ENCODE results near the gene FBXL17.

The FBXL17 gene

DNA sequence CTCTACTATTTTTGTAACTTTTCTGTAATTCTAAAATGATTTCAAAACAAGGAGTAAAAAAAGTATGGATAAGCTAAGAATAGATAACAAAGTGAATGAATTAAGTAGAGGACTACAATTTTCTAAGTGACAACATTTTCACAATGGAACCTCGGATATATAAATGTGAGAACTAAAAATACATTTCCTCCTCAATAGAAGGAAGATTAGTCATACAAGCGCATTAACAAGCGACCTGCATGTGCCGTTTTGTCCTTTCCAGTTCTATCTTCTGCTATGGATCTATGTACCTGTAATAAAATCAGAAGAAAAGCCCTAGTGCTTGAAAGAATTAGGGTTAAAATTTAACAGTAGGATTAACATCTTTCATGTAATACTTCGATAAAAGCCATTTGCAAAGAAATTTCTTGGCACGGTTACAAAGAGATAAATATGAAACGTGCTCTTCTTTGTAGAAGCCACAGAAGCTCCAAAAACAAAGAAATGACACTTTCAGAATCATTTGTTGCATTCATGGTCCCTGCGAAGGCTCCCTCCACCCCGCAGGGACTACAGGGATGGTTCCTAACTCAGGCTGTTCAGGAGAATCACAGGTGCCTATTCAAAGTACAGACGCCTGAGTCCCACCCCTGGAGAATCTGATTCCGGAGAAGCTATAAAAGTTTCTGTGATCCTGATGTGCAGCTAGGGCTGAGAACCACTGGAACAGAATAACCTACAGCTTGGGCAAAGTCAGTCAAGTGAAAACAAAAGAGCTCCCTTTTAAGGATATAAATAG, 494.5 kb downstream of the FBXL17 start:
- no peak for DNase-seq

GRCh38 chr5:107885601-107886000, 496.3 kb downstream of the FBXL17 start:
- no peak for DNase-seq

DNA sequence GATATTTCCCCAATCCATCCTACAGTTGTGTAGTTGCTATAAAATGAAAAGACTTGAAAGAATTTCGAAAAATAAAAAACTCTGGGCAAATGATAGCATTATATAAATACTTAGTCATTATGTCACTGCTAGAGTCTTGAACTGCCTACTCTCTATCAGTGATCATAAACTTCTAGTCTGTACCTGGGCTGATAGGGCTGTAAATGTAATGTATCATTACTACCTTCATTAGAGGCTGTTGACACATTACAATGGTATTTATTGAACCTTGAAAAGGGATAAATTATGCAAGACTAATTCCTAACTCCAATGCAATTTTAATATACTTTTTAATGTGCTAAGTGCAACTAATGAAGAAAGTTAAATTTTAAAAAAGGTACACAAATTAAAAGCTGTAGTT, 497.0 kb downstream of the FBXL17 start:
- DNase-seq: no peak

DNA sequence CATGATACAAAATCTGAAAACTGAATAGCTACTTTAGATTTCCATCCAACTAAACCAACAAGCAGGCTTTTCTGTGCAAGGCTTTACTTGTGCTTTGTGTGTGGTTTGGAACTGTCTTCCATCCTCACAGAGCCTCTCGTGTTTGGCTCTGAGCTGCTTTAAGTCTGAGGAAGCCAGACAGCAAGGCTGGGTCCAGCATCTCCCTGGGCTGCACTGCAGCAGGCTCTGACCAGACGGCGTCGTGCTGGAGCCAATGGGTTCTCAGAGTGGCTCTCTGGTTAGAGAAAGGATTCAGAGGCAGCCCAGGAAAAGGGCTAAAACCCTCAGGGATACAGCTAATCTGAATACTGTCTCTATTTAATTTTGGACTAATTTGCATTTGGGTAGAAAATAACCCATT, 503.2 kb downstream of the FBXL17 start:
- DNase-seq: no peak

- DNase-seq: no peak
Observed at GRCh38 chr5:107876906-107877305, 505.0 kb downstream of the FBXL17 start.

GRCh38 chr5:107876261-107876660, 505.6 kb downstream of the FBXL17 start:
- no peak for DNase-seq

- DNase-seq: no peak
Observed at GRCh38 chr5:107875833-107876232, 506.1 kb downstream of the FBXL17 start.

GRCh38 chr5:107874795-107875194, 507.1 kb downstream of the FBXL17 start:
- no peak for DNase-seq

DNA sequence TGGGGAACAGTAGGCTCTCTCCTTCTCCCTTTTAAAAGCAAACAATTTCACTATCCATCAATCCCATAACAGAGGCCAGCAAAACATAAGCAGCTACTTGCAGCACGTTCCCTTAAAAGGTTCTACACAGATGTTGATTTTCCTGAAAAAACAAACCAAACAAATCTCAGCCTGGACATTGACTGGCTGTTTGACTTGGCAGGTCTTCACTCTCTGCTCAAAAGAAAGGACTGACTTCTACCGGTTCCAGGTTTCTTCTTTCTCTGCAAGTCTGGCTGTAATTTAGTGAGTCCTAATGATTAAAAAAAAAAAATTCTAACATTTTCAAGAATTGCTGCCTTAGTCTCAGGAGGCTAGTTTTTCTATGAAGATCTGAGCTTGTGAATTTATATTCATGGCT, 508.0 kb downstream of the FBXL17 start:
- no peak for DNase-seq

- DNase-seq: no peak
Observed at GRCh38 chr5:107871023-107871422, 510.9 kb downstream of the FBXL17 start.

GRCh38 chr5:107869438-107870115, 512.3 kb downstream of the FBXL17 start:
- DNase-seq: no peak

DNA sequence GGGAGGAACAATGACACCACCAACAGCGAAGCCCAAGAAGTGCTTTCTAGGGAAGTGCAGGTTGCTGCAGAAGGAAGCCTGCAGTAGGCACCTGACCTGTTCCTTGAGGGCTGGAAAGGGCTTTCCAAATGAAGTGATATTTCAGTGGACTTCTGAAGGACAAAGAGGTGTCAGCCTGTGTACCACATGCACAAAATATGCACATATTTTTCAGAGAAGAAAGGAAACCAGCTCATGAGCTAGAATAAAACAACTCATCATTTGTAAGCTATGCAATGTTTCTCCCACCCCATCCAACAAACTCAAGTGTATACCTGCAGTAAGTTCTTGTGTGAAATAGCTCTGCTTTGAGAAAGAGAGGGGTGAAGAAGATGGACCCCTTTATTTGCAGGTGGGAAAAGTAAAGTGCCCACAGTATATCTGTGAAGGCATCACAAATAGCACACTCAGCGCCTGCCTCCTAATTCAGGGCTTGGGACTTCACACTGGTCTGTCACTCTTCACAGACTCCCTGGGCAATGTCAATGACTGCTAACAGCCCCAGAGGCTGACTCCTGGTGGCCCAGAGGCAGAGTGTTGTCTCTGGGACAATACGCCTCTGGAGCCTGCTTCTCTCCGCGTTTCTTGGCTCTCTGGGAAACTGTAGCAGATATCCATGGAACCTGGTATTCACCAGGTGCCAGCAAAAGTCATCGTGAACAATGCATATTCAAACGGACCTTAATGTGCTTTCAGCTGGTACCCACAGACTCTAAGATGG, 513.1 kb downstream of the FBXL17 start:
- no peak for DNase-seq

DNA sequence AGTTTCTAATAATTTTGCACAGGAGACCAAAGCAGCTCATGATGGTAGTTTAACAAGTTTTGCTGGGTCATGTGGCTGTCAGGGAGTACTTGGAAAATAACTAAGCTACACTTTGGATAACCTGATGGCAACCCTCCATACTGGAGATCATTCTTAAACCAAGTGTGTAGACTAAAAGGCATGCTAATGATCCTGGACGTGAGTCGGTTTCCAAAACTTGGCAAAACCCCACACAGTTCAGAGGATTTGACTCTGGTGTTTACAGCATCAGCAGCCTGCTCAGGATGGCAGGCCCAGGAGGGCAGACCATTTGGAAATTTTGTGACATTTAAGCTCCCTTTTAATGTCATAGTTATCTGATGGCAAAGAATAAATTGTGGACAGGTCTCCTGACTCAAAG, 514.6 kb downstream of the FBXL17 start:
- no peak for DNase-seq

- no peak for DNase-seq
Observed at GRCh38 chr5:107864793-107865192, 517.1 kb downstream of the FBXL17 start.

DNA sequence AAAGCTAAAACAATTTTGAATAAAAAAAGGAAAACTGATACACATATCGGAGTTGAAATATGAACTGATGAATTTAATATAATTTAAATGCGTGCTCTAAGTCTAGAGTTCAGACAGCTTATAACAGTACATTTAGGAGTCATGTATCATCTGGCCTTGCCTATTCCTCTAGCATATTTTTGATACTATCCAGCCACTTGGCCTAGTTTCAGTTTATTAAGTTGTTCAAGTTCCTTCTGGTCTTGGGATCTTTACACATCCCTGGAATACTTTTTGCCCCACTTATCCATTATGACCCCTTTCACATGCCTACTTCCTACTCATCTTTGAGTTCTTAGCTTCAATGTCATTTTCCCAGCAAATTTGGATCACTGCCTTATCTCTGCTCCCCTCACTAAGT, 518.8 kb downstream of the FBXL17 start:
- no peak for DNase-seq

DNA sequence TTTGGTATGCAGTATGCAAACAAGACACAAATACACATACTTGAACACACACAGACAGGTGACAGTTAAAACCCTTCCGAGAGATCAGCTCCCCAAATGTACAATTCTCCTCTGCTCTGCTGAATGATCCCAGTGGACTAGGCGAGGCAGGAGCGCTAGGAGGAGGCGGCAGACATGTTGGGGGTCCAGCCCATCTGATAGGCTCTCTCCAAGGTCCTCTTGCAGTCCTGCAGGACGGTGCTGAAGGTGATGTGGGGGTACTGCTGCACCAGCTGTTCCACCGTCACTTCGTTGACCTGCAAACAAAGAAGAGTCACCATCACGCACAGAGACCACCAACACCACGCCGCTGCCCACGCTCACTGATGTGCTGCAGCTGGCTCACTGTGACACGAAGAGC, 520.3 kb downstream of the FBXL17 start:
- no peak for DNase-seq

- DNase-seq: no peak
Observed at GRCh38 chr5:107860044-107860443, 521.9 kb downstream of the FBXL17 start.

DNA sequence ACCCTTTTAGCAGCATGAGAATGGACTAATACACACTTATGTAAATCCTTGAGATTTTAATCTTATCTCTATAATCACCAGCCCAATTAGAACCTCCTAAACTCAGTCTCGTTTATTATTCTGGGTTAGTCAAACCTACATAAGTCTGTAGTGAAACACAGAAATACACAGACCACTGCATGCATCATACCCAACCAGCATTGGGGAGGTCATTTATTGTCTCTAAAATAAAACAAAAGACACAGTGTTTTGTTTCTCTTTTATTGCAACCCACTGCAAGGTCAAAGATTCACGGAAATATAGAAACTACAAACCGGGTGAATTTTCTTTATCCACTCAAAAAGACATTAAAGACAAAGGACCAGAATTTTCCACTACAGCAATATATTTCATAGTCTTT, 523.1 kb downstream of the FBXL17 start:
- DNase-seq: no peak

GRCh38 chr5:107858324-107858723, 523.6 kb downstream of the FBXL17 start:
- DNase-seq: no peak

DNA sequence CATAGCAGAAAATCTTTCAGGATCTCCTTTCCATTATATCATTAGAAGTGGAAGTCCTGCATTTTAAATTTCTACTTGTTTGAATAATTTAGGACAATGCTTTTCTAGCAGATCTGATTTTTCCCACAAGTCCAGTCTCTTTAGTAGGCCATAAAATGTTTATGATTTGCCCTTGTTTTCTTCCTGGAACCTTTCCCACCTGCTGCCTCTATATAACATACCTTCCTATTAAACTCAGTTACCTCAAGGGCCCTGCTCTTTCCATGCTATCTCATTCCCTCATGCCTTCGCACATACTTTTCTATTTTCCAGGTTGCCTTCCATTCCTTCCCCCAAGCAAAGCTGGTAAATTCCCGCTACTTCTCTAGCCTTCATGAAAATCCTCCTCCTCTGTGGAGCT, 524.1 kb downstream of the FBXL17 start:
- DNase-seq: no peak

GRCh38 chr5:107855171-107855570, 526.7 kb downstream of the FBXL17 start:
- no peak for DNase-seq

GRCh38 chr5:107853696-107854095, 528.2 kb downstream of the FBXL17 start:
- no peak for DNase-seq

DNA sequence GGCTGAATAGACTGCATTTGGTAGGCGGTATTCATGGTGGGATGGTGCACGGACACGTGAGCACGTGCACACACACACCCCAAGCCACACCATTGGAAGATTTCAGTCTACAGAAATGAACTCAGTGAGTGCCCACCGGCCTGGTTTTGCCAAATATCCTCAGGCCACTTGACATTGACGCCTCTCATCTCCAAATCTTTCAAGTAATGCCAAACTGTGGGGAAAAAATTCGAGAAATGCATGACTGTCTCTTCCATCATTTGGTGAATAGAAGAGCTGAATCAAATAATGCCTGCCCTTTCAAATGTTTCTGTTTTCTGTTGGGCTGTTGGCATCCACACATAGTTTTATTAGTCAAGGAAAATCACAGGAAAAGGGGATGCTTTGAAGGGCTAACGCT, 528.9 kb downstream of the FBXL17 start:
- DNase-seq: no peak

DNA sequence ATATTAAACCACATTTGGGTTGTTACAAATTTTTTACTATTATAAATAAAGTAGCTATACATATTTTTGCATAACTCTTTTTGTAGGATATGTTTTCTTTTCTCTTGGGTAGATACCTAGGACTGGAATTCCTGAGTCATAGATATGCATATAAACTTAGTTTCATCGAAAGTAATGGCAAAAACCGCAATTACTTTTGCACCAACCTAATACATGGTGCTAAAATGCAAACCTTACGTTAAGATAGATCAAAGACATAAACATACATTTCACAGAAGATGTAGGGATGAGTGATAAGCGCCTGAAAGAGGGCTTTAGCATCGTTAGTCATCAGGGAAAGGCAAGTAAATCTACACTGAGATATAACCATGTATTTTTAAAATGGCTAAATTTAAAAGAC, 532.8 kb downstream of the FBXL17 start:
- DNase-seq: no peak

Data from CD4-positive, alpha-beta T cell treated with Interleukin-15 for 1 hour (primary cell).